HG03469 (cell line): ENCODE data around the gene TRIM74.
"Not testable (repeated sequence)": the region's sequence is repeated elsewhere in the genome, so short reads cannot be mapped to it uniquely, and the experiment has no call there.

Source experiments
- ATAC-seq: cut with Tn5 transposase; IDR thresholded peaks from one replicate; pipeline ENCODE4 v1.9.1; 2021; ENCODE audit warnings: mild to moderate bottlenecking, moderate library complexity, moderate number of reproducible peaks; ENCODE audit not compliant: unreplicated experiment

TRIM74 gene

GRCh38 chr7:72913750-72914149, 55.5 kb downstream of the TRIM74 start:
- not testable (repeated sequence) for ATAC-seq

GRCh38 chr7:72911395-72911794, 57.9 kb downstream of the TRIM74 start:
- not testable (repeated sequence) for ATAC-seq
